HK-2 (cell line): ENCODE data around the gene PLA2G4C.
"Not testable (repeated sequence)": the region's sequence is repeated elsewhere in the genome, so short reads cannot be mapped to it uniquely, and the experiment has no call there.

Experiments
- DNase-seq: peaks from one replicate; pipeline ENCODE4 v3.0.0-alpha.2; 2018; ENCODE audit not compliant: unreplicated experiment

PLA2G4C gene

GRCh38 chr19:48111280-48111679 is 663 bp upstream of the PLA2G4C start:
- no peak for DNase-seq

DNA sequence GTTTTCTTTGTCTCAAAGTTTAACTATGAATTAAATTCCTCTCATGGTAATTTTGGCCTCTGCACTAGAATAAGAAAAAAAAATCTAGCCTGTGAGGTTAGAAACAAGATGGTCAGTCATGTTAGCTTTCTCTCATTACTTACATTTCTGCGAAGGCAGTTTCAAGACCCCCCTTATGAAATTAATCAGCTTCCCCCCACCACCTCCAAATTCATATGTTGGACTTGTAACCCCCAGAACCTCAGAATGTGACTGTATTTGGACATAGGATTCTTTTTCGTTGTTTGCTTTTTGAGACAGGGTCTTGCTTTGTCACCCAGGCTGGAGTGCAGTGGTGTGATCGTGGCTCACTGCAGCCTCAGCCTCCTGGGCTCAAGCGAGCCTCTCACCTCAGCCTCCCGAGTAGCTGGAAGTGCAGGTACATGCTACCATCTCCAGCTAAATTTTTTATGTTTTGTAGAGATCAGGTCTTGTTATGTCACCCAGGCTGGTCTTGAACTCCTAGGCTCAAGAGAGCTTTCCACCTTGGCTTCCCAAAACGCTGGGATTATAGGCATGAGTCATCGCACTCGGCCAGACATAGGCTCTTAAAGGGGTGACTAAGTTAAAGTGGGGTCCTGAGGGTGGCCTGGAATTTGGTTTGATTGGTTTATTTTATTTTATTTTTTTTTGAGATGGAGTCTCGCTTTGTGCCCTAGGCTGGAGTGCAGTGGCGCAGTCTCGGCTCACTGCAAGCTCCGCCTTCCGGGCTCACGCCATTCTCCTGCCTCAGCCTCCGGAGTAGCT is 1.4 kb downstream of the PLA2G4C start:
- no peak for DNase-seq

DNA sequence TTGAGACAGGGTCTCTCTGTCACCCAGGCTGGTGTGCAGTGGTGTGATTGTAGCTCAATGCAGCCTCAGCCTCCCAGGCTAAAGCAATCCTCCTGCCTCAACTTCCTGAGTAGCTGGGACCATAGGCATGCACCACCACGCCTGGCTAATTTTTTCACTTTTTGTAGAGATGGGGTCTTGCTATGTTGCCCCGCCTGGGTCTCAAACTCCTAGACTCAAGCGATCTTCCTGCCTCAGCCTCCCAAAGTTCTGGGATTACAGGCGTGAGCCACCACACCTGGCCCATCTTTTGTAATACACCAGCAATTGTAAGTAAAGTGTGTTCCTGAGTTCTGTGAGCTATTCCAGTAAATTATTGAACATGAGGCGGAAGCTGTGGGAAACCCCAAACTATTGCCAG is 6.7 kb downstream of the PLA2G4C start:
- no peak for DNase-seq

DNA sequence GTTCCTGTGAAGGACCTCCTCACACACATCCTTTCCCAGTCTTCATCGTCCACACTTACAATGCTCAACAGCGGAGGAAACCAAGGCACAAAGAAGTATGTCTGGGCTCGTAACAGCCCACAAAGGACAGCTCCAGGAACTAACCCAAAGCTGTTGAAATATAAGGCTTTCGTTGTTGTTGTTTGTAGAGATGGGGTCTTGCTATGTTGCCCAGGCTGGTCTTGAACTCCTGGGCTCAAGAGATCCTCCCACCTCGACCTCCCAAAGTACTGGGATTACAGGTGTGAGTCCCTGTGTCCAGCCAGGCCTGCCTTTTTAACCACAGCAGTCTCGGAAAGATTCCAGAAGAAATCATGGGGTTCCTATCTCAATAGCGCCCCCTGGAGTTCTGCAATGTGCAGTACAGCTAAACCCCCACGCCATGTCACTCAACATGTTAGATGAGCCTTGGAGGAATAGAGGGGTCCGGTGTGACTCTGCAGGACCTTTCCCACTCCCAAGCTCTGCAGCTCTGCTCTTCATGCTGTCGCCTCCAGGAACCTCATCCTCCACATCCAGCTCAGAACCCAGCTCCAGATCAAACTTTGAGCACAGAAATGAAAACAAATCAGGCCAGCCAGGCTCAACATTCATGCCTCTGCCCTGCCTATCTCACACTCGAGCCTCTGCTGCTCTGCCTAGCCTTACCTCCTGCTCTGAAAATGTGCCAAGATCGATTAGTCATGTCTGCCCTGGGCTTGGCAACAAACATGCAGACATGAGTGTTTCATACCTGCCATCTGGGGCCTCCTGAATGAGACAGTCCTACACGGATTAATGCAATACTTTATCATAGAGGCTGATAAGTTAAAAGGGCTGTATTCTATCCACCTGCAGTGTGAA is 7.5 kb downstream of the PLA2G4C start:
- DNase-seq = no peak

DNA sequence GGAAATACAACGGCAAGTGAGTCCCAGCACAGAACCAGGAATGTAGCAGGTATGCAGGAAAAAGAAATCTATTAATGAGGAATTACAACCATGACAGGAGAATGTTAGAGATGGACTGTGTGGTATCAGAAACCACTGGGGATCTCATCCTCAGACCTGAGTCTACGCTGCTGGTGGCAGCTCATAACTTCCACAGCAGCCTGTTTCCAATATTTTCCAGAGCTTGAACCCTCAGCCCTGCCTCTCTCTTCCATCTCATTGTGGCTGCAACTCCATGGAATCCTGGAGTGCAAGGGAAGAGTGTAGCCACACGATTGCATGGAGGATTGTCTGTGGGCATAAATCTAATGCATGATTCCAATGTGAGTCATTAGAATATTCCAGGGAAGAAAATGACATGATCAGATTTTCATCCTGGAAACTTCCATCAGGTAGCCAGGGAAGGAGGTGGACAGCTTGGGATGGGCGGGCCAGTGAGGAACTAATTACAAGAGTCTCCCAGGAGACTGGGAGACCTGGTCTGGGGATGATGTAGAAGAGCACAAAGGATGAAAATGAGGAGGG is 14.9 kb downstream of the PLA2G4C start:
- no peak for DNase-seq

GRCh38 chr19:48094855-48095203 is 15.8 kb downstream of the PLA2G4C start:
- no peak for DNase-seq

DNA sequence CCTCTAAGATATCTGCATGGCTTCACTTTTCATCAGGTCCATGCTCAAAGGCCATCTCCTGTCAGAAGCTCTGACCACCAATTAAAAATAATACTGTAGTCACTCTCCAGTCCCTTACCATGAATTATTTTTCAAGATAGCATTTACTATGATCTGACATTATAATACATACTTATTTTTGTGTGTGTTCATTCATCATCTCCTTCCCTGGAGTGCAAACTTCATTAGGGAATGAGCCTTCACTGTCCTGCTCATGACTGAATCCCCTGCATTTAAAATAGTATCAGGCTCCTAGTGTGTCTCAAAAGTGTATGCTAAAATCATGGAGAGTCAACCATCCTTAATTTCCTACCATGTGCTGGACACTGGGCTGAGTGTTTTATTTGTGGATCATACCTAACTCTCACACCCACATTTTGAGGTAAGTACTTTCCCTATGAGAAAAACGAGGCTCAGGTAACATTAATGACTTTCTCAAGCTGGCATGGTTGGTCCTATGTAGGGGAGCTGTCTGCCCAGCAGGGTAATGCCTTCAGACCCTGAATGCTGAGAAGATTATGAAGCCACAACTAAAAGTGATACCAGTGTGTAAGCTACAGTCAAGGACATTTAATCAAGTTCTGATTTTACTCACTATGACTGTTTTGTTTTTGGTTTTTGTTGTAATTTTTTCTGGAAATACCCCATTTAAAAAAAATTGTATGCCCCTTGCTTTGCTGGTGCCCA is 16.3 kb downstream of the PLA2G4C start:
- no peak for DNase-seq

- not testable (repeated sequence) for DNase-seq
Measured at GRCh38 chr19:48091111-48091718, 19.4 kb downstream of the PLA2G4C start.

GRCh38 chr19:48090281-48090802 is 20.3 kb downstream of the PLA2G4C start:
- no peak for DNase-seq

- DNase-seq = not testable (repeated sequence)
Measured at GRCh38 chr19:48088991-48089390, 21.6 kb downstream of the PLA2G4C start.

- no peak for DNase-seq
Measured at GRCh38 chr19:48085904-48086864, 24.4 kb downstream of the PLA2G4C start.

DNA sequence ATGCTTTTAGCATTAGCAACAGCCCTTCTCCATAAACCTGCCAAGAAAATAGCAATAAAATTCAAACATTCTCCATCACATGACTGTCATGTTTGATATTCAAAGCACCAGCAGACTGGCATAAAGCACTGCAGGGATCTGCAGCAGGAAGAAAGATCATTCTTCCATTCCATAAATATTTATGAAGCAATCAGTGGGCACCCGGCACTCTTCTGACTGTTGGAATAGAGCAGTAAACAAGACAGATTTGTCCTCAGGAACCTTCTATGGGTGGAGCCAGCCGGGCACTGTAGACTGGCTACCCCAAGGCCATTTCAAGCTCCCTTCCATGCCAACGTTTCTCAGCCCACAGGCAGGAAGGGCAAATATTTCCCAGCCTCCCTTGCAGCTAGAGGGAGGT is 25.5 kb downstream of the PLA2G4C start:
- DNase-seq = no peak

GRCh38 chr19:48081106-48081505 is 29.5 kb downstream of the PLA2G4C start:
- no peak for DNase-seq

DNA sequence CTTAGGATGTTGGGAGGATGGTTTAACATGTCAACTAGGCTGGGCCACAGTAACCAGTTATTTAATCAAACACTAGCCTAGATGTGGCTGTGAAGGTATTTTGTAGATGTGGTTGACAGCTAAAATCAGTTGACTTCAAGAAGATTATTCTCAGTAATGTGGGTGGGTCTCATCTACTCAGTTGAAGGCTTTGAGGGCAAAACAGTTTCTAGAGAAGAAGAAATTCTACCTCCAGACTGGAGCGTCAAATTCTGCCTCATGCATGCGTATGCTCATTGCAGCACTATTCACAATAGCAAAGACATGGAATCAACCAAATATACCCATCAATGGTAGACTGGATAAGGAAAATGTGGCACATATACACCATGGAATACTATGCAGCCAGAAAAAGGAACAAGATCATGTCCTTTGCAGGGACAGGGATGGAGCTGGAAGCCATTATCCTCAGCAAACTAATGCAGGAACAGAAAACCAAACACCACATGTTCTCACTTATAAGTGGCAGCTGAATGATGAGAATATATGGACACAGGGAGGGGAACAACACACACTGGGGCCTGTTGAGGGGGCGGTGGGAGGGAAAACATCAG is 40.3 kb downstream of the PLA2G4C start:
- not testable (repeated sequence) for DNase-seq

GRCh38 chr19:48069435-48069834 is 41.2 kb downstream of the PLA2G4C start:
- DNase-seq = no peak

DNA sequence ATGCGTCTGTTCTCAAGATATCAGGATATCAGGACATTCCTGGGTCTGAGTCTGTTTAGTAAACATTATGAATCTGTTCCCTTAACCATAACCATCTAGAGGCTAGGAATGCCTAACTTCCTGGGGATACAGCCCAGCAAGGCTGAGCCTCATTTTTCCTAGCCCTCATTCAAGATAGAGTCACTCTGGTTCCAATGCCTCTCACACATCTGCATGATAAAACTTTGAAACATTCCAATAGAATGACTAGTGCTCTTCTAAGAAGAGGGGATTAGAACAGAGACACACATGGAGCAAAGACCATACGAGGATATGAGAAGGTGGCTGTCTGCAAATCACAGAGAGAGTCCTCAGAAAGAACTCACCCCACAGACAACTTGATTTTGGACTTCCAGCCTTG is 46.1 kb downstream of the PLA2G4C start:
- no peak for DNase-seq

- no peak for DNase-seq
Measured at GRCh38 chr19:48061401-48062344, 48.9 kb downstream of the PLA2G4C start.

DNA sequence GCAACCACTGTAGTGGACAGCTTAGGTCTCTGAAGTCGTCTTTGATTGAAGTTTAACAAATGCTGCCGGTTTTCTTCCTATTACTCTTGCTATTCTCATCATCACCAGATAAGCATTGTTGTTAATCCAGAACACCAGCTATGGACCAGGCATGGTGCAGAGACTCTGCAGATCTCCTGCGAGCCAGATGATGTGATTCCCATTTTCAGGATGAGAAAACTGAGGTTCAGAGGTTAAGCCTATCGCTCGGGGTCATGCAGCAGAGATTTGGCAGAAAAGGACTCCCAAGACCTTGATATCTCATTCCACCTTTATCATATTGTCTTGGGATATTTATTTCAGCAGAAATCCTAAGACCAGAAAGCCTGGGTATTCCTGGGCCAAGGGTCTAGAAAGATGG is 50.2 kb downstream of the PLA2G4C start:
- DNase-seq = no peak

DNA sequence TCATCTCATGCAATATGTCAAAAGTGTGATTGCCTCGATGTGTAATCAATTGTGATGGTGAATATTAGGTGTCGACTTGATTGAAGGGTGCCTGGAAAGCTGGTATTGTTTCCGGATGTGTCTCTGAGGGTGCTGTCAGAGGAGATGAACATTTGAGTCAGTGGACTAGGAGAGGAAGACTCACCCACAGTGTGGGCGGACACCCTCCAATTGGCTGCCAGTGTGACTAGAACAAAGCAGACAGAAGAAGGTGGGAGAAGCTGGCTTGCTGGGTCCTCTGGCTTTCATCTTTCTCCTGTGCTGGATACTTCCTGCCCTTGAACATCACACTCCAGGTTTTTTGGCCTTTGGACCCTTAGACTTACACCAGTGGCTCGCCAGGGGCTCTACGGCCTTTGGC is 51.3 kb downstream of the PLA2G4C start:
- no peak for DNase-seq
